GM10266 (cell line): ENCODE measurements around the gene PPM1G.

Experiments used
- DNase-seq: peaks from one replicate; pipeline ENCODE4 v3.0.0; 2012; ENCODE audit errors: extremely low spot score
- TF ChIP-seq, protein P1 (sequence below): IDR thresholded peaks from 2 replicates; pipeline ENCODE4 v1.5.1; 2012; ENCODE audit warnings: mild to moderate bottlenecking, low read depth; ENCODE audit not compliant: control insufficient read depth, insufficient read depth; ENCODE audit errors: missing control alignments

PPM1G gene

DNA sequence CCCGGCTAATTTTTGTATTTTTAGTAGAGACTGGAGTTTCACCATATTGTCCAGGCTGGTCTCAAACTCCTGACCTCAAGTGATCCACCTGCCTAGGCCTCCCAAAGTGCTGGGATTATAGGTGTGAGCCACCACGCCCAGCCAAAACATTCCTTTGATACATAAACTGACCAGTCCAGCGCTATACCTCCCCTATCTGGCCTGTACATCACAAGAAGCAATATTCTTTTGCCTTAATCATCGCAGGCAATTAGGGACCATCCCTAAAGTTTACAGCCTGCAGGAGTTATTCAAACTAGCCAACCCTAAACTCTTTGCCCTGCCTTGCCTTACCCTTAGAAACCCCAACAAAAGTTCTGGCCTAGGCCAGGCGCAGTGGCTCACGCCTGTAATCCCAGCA is 6.8 kb upstream of the PPM1G start:
- TF ChIP-seq, protein P1, sequence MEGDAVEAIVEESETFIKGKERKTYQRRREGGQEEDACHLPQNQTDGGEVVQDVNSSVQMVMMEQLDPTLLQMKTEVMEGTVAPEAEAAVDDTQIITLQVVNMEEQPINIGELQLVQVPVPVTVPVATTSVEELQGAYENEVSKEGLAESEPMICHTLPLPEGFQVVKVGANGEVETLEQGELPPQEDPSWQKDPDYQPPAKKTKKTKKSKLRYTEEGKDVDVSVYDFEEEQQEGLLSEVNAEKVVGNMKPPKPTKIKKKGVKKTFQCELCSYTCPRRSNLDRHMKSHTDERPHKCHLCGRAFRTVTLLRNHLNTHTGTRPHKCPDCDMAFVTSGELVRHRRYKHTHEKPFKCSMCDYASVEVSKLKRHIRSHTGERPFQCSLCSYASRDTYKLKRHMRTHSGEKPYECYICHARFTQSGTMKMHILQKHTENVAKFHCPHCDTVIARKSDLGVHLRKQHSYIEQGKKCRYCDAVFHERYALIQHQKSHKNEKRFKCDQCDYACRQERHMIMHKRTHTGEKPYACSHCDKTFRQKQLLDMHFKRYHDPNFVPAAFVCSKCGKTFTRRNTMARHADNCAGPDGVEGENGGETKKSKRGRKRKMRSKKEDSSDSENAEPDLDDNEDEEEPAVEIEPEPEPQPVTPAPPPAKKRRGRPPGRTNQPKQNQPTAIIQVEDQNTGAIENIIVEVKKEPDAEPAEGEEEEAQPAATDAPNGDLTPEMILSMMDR, result no peak
- no peak for DNase-seq

- TF ChIP-seq, protein P1, result no peak
- no peak for DNase-seq
Observed at GRCh38 chr2:27412419-27413152, 3.2 kb upstream of the PPM1G start.

GRCh38 chr2:27408601-27409320 is 630 bp downstream of the PPM1G start:
- TF ChIP-seq, protein P1, result no peak

DNA sequence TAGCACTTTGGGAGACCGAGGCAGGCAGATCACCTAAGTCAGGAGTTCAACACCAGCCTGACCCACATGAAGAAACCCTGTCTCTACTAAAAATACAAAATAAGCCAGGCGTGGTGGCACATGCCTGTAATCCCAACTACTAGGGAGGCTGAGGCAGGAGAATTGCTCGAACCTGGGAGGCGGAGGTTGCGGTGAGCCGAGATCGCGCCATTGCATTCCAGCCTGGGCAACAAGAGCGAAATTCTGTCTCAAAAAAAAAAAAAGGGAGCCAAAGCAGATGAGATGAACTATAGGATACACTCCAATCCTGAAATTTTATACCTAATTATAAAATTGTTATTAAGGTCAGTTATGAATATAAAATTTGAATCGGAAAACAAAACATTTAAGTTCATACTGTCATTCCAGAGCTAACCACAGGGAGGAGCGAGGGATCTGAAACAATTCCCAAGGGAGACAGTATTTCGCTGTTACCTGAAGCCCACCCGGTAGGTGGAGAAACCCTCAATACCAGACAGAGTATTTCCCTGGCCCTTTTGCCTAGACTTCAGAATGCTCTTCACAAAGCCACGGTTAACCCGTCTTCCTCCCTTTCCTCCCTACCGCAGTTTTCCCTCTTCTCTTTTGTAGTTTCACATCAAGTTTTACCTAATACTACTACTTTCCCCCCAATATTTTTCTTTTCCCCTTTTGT is 1.4 kb downstream of the PPM1G start:
- DNase-seq, result no peak
- TF ChIP-seq, protein P1, result peak; percentile 30

More at GRCh38 chr2:27408601-27409320, 630 bp downstream of the PPM1G start:
- DNase-seq, result peak; percentile 51

DNA sequence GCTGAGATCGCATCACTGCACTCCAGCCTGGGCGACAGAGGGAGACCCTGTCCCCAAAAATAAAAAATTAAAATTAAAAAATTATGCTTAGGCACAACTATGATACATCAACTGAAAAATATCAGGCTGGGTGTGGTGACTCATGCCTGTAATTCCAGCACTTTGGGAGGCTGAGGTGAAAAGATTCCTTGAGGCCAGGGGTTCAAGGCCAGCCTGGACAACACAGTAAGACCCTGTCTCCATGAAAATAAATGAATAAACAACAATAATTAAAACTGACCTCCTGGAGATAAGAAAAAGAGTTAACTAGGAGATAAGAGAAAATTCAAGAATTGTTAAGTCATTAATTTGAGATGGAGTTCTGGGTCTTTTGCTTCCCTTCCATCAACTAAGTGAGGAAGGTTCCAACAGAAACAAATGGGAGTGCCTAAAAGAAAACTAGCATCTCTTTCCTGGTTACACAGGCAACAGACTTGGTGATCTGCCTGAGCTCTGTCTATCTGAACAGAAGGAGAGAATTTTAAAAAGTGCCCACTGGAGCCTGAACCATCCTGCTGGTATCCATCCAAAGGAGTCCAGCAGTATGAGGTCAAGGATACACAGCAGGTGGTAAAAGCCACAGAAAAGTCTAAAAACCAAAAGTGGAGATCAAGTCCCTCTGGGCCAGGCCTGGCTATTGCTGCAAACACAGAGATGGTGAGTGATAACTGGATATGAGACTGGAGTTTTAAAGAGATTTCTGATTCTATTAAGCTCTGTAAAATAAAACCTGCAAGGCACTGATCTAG is 8.8 kb downstream of the PPM1G start:
- DNase-seq, result no peak
- TF ChIP-seq, protein P1, result no peak

DNA sequence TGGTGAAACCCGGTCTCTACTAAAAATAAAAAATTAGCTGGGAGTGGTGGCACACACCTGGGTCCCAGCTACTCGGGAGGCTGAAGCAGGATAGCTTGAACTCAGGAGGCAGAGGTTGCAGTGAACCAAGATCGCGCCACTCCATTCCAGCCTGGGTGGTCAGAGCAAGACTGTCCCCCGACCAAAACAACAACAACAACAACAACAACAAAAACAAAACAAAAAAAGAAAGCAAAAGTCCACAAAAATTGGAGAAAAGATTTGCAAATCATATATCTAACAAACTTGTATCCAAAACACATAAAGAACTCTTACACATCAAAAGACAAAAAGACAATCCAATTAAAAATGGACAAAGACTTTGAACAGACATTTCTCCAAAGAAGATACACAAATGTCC is 10.4 kb downstream of the PPM1G start:
- TF ChIP-seq, protein P1, result no peak
- no peak for DNase-seq
